GM23338 (cell line): ENCODE data around the gene STEAP1B. TPM values are rescaled to one million over a fixed set of nuclear protein-coding genes. Genes with fewer than 3 reads are reported as not detected.

ENCODE experiments used
- ATAC-seq: fragments of 200-7000 bp; cut with Tn5 transposase; 3 replicates; pipeline ENCODE4 v1.9.1; 2020
- DNase-seq: peaks from one replicate; pipeline ENCODE4 v3.0.0-alpha.2; 2015; ENCODE audit warnings: low spot score
- H2AFZ ChIP-seq: fragments of 200-600 bp; sonication (generic); 2 replicates; pipeline ENCODE4 v1.8.0; 2016; ENCODE audit warnings: antibody characterized with exemption, mild to moderate bottlenecking, moderate library complexity
- H3F3A ChIP-seq: fragments of 200-600 bp; sonication (generic); replicated peaks from 2 replicates; pipeline ENCODE4 v1.8.0; 2017; ENCODE audit warnings: antibody characterized with exemption, mixed run types, low read depth
- H3K27ac ChIP-seq: fragments of 200-600 bp; sonication (generic); 2 replicates; pipeline ENCODE4 v1.6.1; 2016; ENCODE audit warnings: low read depth
- H3K27me3 ChIP-seq: fragments of 200-600 bp; sonication (generic); 2 replicates; pipeline ENCODE4 v1.8.0; 2016; ENCODE audit warnings: mild to moderate bottlenecking, mixed run types, moderate library complexity; ENCODE audit not compliant: insufficient read depth
- H3K36me3 ChIP-seq: fragments of 200-600 bp; sonication (generic); 2 replicates; pipeline ENCODE4 v1.8.0; 2016; ENCODE audit warnings: mild to moderate bottlenecking; ENCODE audit not compliant: insufficient read depth
- H3K4me1 ChIP-seq: fragments of 200-600 bp; sonication (generic); 2 replicates; pipeline ENCODE4 v1.8.0; 2016; ENCODE audit warnings: mild to moderate bottlenecking, moderate library complexity; ENCODE audit not compliant: insufficient read depth
- H3K4me2 ChIP-seq: fragments of 200-600 bp; sonication (generic); 2 replicates; pipeline ENCODE4 v1.7.1; 2017; ENCODE audit warnings: mixed run types
- H3K4me3 ChIP-seq: fragments of 200-600 bp; sonication (generic); 2 replicates; pipeline ENCODE4 v1.6.1; 2016; ENCODE audit warnings: mixed run types
- H3K79me2 ChIP-seq: fragments of 200-600 bp; sonication (generic); replicated peaks from 2 replicates; pipeline ENCODE4 v1.8.0; 2017; ENCODE audit warnings: mild to moderate bottlenecking; ENCODE audit not compliant: insufficient read depth
- H3K9me2 ChIP-seq: fragments of 200-600 bp; sonication (generic); 2 replicates; pipeline ENCODE4 v1.8.0; 2017; ENCODE audit not compliant: insufficient read depth
- H4K20me1 ChIP-seq: fragments of 200-600 bp; sonication (generic); replicated peaks from 2 replicates; pipeline ENCODE4 v1.8.0; 2017; ENCODE audit warnings: mild to moderate bottlenecking; ENCODE audit not compliant: insufficient read depth
- H3K27ac Mint-ChIP-seq: 2 replicates; pipeline ENCODE4 v1.8.0; 2020; ENCODE audit warnings: inconsistent platforms, mild to moderate bottlenecking, moderate library complexity, mixed read lengths
- H3K27me3 Mint-ChIP-seq: 3 replicates; pipeline ENCODE4 v1.8.0; 2022; ENCODE audit warnings: low read depth, mild to moderate bottlenecking, moderate library complexity, mixed read lengths, inconsistent platforms; ENCODE audit not compliant: insufficient read depth, poor library complexity
- H3K36me3 Mint-ChIP-seq: 3 replicates; pipeline ENCODE4 v1.8.0; 2021; ENCODE audit warnings: low read depth, mild to moderate bottlenecking, inconsistent platforms, moderate library complexity, mixed read lengths
- H3K4me1 Mint-ChIP-seq: 3 replicates; pipeline ENCODE4 v1.8.0; 2020; ENCODE audit warnings: mild to moderate bottlenecking, inconsistent platforms, mixed read lengths
- H3K4me3 Mint-ChIP-seq: 3 replicates; pipeline ENCODE4 v1.8.0; 2021; ENCODE audit warnings: moderate library complexity, mild to moderate bottlenecking, inconsistent platforms, mixed read lengths
- H3K9me3 Mint-ChIP-seq: 3 replicates; pipeline ENCODE4 v1.8.0; 2020; ENCODE audit warnings: moderate library complexity, mild to moderate bottlenecking, inconsistent platforms, mixed read lengths
- CREB1 ChIP-seq: fragments of 250-450 bp; sonication (Bioruptor Pico); IDR thresholded peaks from 2 replicates; pipeline ENCODE4 v1.5.0; 2020; ENCODE audit warnings: low read depth, mild to moderate bottlenecking, moderate library complexity
- EZH2 ChIP-seq: fragments of 200-600 bp; sonication (generic); IDR thresholded peaks from one replicate; pipeline ENCODE4 v1.8.0; 2017; ENCODE audit warnings: antibody characterized with exemption, mild to moderate bottlenecking, low read depth; ENCODE audit not compliant: unreplicated experiment
- EZH2phosphoT487 ChIP-seq: fragments of 200-600 bp; sonication (generic); IDR thresholded peaks from one replicate; pipeline ENCODE4 v1.8.1; 2018; ENCODE audit warnings: antibody characterized with exemption; ENCODE audit not compliant: unreplicated experiment
- JUNB ChIP-seq: IDR thresholded peaks from one replicate; pipeline ENCODE4 v1.6.1; 2016; ENCODE audit warnings: antibody characterized with exemption; ENCODE audit not compliant: unreplicated experiment
- NANOG ChIP-seq: IDR thresholded peaks from 2 replicates; pipeline ENCODE4 v1.6.1; 2016; ENCODE audit warnings: antibody characterized with exemption, borderline replicate concordance
- POLR2AphosphoS5 ChIP-seq: IDR thresholded peaks from 2 replicates; pipeline ENCODE4 v1.6.1; 2016; ENCODE audit warnings: antibody characterized with exemption, low read depth
- STAT1 ChIP-seq: IDR thresholded peaks from one replicate; pipeline ENCODE4 v1.6.1; 2016; ENCODE audit warnings: antibody characterized with exemption; ENCODE audit not compliant: unreplicated experiment
- ZNF114 ChIP-seq: fragments of 250-450 bp; sonication (Bioruptor Pico); IDR thresholded peaks from 2 replicates; pipeline ENCODE4 v1.5.0; 2020; ENCODE audit warnings: mild to moderate bottlenecking, moderate library complexity
- ZNF331 ChIP-seq: fragments of 250-450 bp; sonication (Bioruptor Pico); IDR thresholded peaks from 2 replicates; pipeline ENCODE4 v1.5.0; 2020; ENCODE audit warnings: low read depth, mild to moderate bottlenecking, moderate library complexity
- ZNF462 ChIP-seq: fragments of 250-450 bp; sonication (Bioruptor Pico); IDR thresholded peaks from 2 replicates; pipeline ENCODE4 v1.5.0; 2020; ENCODE audit warnings: mild to moderate bottlenecking, moderate library complexity
- polyA plus RNA-seq: library from polyadenylated mRNA; unstranded; fragments of >200 nt; fragmentation: Nextera tagmentation; extraction: Ambion mirVana; gene quantifications from 2 replicates; pipeline ENCODE4 v1.2.1, GENCODE V29; 2016
- total RNA-seq: library from RNA; depleted of rRNA; stranded (reverse); fragments of >200 nt; shearing (Covaris generic); gene quantifications from 2 replicates; pipeline ENCODE4 v1.2.3, GENCODE V29; 2014
- TF ChIP-seq, protein P1 (sequence below), 2 experiments: fragments of 200-600 bp in 1 of 2; sonication (generic) in 1 of 2; conservative IDR thresholded peaks; 2 replicates each; pipeline versions ENCODE4 v1.5.1 to v1.6.1; 2016 to 2017; ENCODE audit warnings: antibody characterized with exemption in 2 of 2, low read depth in 2 of 2, mild to moderate bottlenecking in 2 of 2, moderate library complexity in 1 of 2
- TF ChIP-seq, protein P2 (sequence below): IDR thresholded peaks from one replicate; pipeline ENCODE4 v1.6.1; 2018; ENCODE audit warnings: antibody characterized with exemption; ENCODE audit not compliant: unreplicated experiment
- TF ChIP-seq, protein P3 (sequence below): IDR thresholded peaks from 2 replicates; pipeline ENCODE4 v1.6.1; 2016; ENCODE audit warnings: antibody characterized with exemption

STEAP1B gene
- total and polyA plus RNA-seq, 2 experiments from 2014 or later, result 4.9 to 16.5 TPM

- Histone ChIP-seq H3K4me1 (peaks cover 3% of the 10 kb centered on the region; the same call in 1 of the 2 replicates), H3K4me2 (no peak overlapping the region), H2AFZ (peak overlapping the region; percentile 72; the same call in 1 of the 2 replicates), H3K79me2 (no peaks in the 10 kb centered on the region), H3K9me2 (no peaks in the 10 kb centered on the region), H4K20me1 (no peaks in the 10 kb centered on the region), H3K36me3 (no peaks in the 10 kb centered on the region), H3K27me3 (no peaks in the 10 kb centered on the region), H3F3A (no peaks in the 10 kb centered on the region), H3K4me3 (no peak overlapping the region), H3K27ac (no peak overlapping the region)
- Mint-ChIP-seq H3K9me3 (no peaks in the 10 kb centered on the region), H3K27ac (no peak overlapping the region; the same call in 1 of the 2 replicates), H3K36me3 (no peaks in the 10 kb centered on the region), H3K27me3 (peaks cover 2% of the 10 kb centered on the region), H3K4me3 (no peak overlapping the region), H3K4me1 (peaks cover 13% of the 10 kb centered on the region)
- TF ChIP-seq, protein P1, sequence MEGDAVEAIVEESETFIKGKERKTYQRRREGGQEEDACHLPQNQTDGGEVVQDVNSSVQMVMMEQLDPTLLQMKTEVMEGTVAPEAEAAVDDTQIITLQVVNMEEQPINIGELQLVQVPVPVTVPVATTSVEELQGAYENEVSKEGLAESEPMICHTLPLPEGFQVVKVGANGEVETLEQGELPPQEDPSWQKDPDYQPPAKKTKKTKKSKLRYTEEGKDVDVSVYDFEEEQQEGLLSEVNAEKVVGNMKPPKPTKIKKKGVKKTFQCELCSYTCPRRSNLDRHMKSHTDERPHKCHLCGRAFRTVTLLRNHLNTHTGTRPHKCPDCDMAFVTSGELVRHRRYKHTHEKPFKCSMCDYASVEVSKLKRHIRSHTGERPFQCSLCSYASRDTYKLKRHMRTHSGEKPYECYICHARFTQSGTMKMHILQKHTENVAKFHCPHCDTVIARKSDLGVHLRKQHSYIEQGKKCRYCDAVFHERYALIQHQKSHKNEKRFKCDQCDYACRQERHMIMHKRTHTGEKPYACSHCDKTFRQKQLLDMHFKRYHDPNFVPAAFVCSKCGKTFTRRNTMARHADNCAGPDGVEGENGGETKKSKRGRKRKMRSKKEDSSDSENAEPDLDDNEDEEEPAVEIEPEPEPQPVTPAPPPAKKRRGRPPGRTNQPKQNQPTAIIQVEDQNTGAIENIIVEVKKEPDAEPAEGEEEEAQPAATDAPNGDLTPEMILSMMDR (conservative IDR thresholded peaks at IDR 0.05; ENCODE audit: low read depth in 2 of 2), result no peak
- TF ChIP-seq ZNF331 (CRISPR knock-in tag) (no peak), EZH2phosphoT487 (no peak), STAT1 (no peak), ZNF462 (CRISPR knock-in tag) (no peak), EZH2 (no peak), JUNB (no peak), ZNF114 (no peak), NANOG (no peak), CREB1 (CRISPR knock-in tag) (no peak), POLR2AphosphoS5 (no peak)
- TF ChIP-seq, protein P2, sequence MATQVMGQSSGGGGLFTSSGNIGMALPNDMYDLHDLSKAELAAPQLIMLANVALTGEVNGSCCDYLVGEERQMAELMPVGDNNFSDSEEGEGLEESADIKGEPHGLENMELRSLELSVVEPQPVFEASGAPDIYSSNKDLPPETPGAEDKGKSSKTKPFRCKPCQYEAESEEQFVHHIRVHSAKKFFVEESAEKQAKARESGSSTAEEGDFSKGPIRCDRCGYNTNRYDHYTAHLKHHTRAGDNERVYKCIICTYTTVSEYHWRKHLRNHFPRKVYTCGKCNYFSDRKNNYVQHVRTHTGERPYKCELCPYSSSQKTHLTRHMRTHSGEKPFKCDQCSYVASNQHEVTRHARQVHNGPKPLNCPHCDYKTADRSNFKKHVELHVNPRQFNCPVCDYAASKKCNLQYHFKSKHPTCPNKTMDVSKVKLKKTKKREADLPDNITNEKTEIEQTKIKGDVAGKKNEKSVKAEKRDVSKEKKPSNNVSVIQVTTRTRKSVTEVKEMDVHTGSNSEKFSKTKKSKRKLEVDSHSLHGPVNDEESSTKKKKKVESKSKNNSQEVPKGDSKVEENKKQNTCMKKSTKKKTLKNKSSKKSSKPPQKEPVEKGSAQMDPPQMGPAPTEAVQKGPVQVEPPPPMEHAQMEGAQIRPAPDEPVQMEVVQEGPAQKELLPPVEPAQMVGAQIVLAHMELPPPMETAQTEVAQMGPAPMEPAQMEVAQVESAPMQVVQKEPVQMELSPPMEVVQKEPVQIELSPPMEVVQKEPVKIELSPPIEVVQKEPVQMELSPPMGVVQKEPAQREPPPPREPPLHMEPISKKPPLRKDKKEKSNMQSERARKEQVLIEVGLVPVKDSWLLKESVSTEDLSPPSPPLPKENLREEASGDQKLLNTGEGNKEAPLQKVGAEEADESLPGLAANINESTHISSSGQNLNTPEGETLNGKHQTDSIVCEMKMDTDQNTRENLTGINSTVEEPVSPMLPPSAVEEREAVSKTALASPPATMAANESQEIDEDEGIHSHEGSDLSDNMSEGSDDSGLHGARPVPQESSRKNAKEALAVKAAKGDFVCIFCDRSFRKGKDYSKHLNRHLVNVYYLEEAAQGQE, result no peak
- TF ChIP-seq, protein P3, sequence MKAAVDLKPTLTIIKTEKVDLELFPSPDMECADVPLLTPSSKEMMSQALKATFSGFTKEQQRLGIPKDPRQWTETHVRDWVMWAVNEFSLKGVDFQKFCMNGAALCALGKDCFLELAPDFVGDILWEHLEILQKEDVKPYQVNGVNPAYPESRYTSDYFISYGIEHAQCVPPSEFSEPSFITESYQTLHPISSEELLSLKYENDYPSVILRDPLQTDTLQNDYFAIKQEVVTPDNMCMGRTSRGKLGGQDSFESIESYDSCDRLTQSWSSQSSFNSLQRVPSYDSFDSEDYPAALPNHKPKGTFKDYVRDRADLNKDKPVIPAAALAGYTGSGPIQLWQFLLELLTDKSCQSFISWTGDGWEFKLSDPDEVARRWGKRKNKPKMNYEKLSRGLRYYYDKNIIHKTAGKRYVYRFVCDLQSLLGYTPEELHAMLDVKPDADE, result no peak
- ATAC-seq (no peak), DNase-seq (no peak)
These were observed 122.3 kb downstream of the STEAP1B start for GRCh38 chr7:22377703-22378102.
